Measurements from ENCODE around the gene TBC1D22A.

DNA sequence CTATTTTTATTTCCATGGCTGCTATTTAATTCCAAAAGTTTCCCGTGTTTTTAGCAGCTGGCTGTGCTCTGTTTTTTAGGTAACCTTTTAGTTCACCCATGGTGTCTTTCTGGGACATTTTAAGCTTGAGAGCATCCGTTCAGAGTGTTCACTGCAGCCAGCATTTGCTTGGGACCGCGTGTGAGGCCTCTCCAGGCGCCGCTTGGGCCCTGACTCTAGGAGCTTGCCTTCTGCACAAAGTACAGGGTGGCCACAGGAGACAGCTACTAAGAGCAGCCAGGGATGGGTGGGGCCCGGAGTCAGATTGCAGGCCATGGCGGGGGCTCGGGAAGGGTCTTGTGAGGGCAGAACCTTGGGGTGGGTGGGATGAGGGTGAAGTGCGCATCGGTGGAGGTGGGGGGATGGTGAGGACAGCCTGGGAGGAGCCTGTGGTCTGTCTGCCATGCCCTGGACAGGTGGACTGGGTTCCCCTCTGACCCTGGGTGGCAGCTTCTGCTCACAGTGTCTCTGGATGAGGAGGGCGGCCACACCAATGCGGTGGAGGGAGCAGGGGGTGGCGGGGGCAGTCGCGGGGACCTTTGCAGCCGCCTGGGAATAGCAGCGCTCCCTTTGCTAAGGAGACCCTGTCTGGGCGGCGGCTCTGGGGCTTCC, 288.1 kb downstream of the TBC1D22A start:
- TF ChIP-seq, protein P1, sequence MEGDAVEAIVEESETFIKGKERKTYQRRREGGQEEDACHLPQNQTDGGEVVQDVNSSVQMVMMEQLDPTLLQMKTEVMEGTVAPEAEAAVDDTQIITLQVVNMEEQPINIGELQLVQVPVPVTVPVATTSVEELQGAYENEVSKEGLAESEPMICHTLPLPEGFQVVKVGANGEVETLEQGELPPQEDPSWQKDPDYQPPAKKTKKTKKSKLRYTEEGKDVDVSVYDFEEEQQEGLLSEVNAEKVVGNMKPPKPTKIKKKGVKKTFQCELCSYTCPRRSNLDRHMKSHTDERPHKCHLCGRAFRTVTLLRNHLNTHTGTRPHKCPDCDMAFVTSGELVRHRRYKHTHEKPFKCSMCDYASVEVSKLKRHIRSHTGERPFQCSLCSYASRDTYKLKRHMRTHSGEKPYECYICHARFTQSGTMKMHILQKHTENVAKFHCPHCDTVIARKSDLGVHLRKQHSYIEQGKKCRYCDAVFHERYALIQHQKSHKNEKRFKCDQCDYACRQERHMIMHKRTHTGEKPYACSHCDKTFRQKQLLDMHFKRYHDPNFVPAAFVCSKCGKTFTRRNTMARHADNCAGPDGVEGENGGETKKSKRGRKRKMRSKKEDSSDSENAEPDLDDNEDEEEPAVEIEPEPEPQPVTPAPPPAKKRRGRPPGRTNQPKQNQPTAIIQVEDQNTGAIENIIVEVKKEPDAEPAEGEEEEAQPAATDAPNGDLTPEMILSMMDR (optimal IDR thresholded peaks at IDR 0.05 in 1 of 3, IDR thresholded peaks at IDR 0.05 in 1 of 3, conservative IDR thresholded peaks at IDR 0.05 in 1 of 3; ENCODE audit: extremely low read depth in 1 of 3, insufficient read depth in 2 of 3, low read length in 3 of 3), result no peak
- TF ChIP-seq EZH2 (IDR thresholded peaks at IDR 0.05; ENCODE audit: low read length), result no peak

All from keratinocyte (primary cell).